ENCODE data around the gene ABI3BP. TPM values are rescaled to one million over a fixed set of nuclear protein-coding genes. Genes with fewer than 3 reads are reported as not detected.
A peak's percentile ranks its signal among the peaks of the same experiment; 100 is the strongest.

Gene ABI3BP
- total and polyA plus RNA-seq, 4 donors, result 21.9 to 87.5 (median 59.9) TPM

DNA sequence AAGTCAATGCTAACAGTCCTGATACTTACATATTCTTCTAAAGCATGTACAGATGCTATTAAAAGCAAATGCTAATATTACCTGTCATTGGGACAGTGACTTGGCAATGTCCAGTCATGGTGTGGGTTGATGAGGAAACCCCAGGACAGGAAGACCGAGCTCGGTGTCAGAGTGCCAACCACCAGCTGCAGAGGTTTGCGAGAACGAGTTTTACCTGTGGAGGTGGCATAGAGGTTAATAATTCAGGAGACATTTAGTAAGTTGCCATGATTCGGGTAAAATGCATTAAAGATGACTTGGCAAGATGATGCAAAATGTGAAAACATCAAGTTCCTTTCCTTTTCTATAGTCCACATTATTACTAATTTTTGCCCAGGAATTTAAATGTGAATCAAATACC lies 94.5 kb downstream of the ABI3BP start:
- WGBS, 2 donors, result 38 to 58% methylated on average over 5 of the region's 5 CpGs

DNA sequence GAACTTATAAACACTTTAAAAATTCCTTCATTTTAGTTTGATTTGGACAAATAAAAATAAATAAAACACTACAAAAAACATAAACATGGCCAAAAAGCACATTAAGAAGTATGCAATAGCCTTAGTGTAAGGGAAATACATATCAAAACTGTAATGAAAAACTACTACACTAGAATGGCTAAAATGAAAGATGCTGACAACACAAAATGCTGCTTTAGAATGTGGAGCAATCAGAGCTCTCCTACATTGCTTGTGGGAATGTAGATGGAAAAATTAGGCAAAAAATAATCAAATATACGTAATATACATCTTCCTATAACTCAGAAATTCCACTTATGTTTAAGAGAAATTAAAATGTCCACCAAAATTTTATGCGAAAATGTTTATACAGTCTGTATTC lies 96.2 kb downstream of the ABI3BP start:
- ATAC-seq (ENCODE audit: insufficient read depth, low FRiP score) (no peak), DNase-seq (no peak)
- H3K9ac ChIP-seq (ENCODE audit: insufficient read depth in 1 of 2, low read length in 2 of 2), result no peak overlapping the region
- peaks cover 0 to 5% (median 1%) of the 10 kb centered on the region in 5 donors for H3K4me1 ChIP-seq (ENCODE audit: control insufficient read depth in 5 of 5, insufficient read depth in 5 of 5, low read length in 5 of 5)
- peaks cover 0 to 3% (median 0%) of the 10 kb centered on the region in 4 donors for H3K36me3 ChIP-seq (ENCODE audit: control insufficient read depth in 4 of 4, insufficient read depth in 4 of 4, low read length in 4 of 4)
- 73 to 75% methylated on average over 2 of the region's 2 CpGs for WGBS, 2 donors
- H3K9me3 ChIP-seq (ENCODE audit: control insufficient read depth in 4 of 4, insufficient read depth in 3 of 4, low read length in 3 of 4), result no peaks in the 10 kb centered on the region
- H3K27me3 ChIP-seq (ENCODE audit: control insufficient read depth in 3 of 3, insufficient read depth in 3 of 3, low read length in 2 of 3), result no peaks in the 10 kb centered on the region
- no peak overlapping the region for H3K4me3 ChIP-seq
- no peak for TF ChIP-seq CTCF (IDR thresholded peaks at IDR 0.05; ENCODE audit: control extremely low read depth, extremely low read depth)
- H3K27ac ChIP-seq (ENCODE audit: low read depth in 1 of 2, low read length in 1 of 2), result no peak overlapping the region

More for the DNA sequence above, 94.5 kb downstream of the ABI3BP start:
- DNase-seq (no peak), ATAC-seq (ENCODE audit: insufficient read depth, low FRiP score) (no peak)
- Histone ChIP-seq H3K4me3 (no peak overlapping the region), H3K36me3 (ENCODE audit: control insufficient read depth in 4 of 4, insufficient read depth in 4 of 4, low read length in 4 of 4) (no peaks in the 10 kb centered on the region), H3K27me3 (ENCODE audit: control insufficient read depth in 3 of 3, insufficient read depth in 3 of 3, low read length in 2 of 3) (no peaks in the 10 kb centered on the region), H3K9ac (ENCODE audit: insufficient read depth in 1 of 2, low read length in 2 of 2) (no peak overlapping the region), H3K4me1 (ENCODE audit: control insufficient read depth in 5 of 5, insufficient read depth in 5 of 5, low read length in 5 of 5) (peaks cover 0 to 5% (median 1%) of the 10 kb centered on the region in 5 donors), H3K27ac (ENCODE audit: low read depth in 1 of 2, low read length in 1 of 2) (no peak overlapping the region), H3K9me3 (ENCODE audit: control insufficient read depth in 4 of 4, insufficient read depth in 3 of 4, low read length in 3 of 4) (no peaks in the 10 kb centered on the region)
- no peak for TF ChIP-seq CTCF (IDR thresholded peaks at IDR 0.05; ENCODE audit: control extremely low read depth, extremely low read depth)

DNA sequence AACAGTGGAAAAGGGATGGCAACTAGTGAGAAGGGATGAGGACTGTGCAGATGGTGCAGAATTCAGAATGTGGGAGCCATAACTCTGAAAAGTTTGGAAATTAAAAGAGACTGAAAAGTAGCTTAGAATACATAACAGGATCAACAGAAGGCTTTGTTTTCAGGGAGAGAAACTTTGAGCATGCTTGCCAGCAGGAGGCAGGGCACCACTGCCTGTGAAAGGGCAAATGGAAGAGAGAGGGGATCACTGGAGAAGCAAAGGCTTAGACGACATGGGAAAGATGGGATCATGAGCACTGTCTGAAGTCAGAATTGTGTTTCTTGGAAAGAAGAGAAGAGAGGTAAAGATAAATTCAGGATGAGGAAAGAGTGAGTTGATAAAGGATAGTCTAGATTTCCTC lies 99.6 kb downstream of the ABI3BP start:
- H3K36me3 ChIP-seq (ENCODE audit: control insufficient read depth in 4 of 4, insufficient read depth in 4 of 4, low read length in 4 of 4), result peaks cover 0 to 3% (median 0%) of the 10 kb centered on the region in 4 donors
- H3K27me3 ChIP-seq (ENCODE audit: control insufficient read depth in 3 of 3, insufficient read depth in 3 of 3, low read length in 2 of 3), result no peaks in the 10 kb centered on the region
- DNase-seq (peak; percentile 33 to 43 (median 40)), ATAC-seq (ENCODE audit: insufficient read depth, low FRiP score) (peak; percentile 22)
- WGBS, 2 donors, result 30 to 32% methylated on average over 1 of the region's 1 CpG
- no peak overlapping the region for H3K4me3 ChIP-seq
- no peak overlapping the region for H3K9ac ChIP-seq (ENCODE audit: insufficient read depth in 1 of 2, low read length in 2 of 2)
- H3K27ac ChIP-seq (ENCODE audit: low read depth in 1 of 2, low read length in 1 of 2), result no peak overlapping the region
- no peaks in the 10 kb centered on the region for H3K9me3 ChIP-seq (ENCODE audit: control insufficient read depth in 4 of 4, insufficient read depth in 3 of 4, low read length in 3 of 4)
- H3K4me1 ChIP-seq (ENCODE audit: control insufficient read depth in 5 of 5, insufficient read depth in 5 of 5, low read length in 5 of 5), result peaks cover 0 to under 1% (median 0%) of the 10 kb centered on the region in 5 donors
- TF ChIP-seq CTCF (IDR thresholded peaks at IDR 0.05; ENCODE audit: control extremely low read depth, extremely low read depth), result no peak

DNA sequence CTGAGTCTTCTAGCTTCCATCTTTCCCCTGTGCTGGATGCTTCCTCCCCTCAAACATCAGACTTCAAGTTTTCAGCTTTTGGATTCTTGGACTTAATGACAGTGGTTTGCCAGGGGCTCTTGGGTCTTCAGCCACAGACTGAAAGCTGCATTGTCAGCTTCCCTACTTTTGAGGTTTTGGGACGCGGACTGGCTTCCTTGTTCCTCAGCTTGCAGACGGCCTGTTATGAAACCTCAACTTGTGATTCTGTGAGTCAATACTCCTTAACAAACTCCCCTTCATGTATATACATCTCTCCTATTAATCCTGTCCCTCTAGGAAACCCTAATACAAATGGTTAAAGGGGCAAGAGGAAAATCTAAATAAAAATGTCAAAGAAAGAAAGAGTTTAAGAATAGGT lies 100.1 kb downstream of the ABI3BP start:
- DNase-seq (no peak), ATAC-seq (ENCODE audit: insufficient read depth, low FRiP score) (peak; percentile 27)
- no peaks in the 10 kb centered on the region for H3K9me3 ChIP-seq (ENCODE audit: control insufficient read depth in 4 of 4, insufficient read depth in 3 of 4, low read length in 3 of 4)
- TF ChIP-seq CTCF (IDR thresholded peaks at IDR 0.05; ENCODE audit: control extremely low read depth, extremely low read depth), result no peak
- H3K9ac ChIP-seq (ENCODE audit: insufficient read depth in 1 of 2, low read length in 2 of 2), result no peak overlapping the region
- WGBS, 2 donors, result 26 to 62% methylated on average over 3 of the region's 3 CpGs
- H3K36me3 ChIP-seq (ENCODE audit: control insufficient read depth in 4 of 4, insufficient read depth in 4 of 4, low read length in 4 of 4), result peaks cover 0 to 3% (median 0%) of the 10 kb centered on the region in 4 donors
- H3K4me1 ChIP-seq (ENCODE audit: control insufficient read depth in 5 of 5, insufficient read depth in 5 of 5, low read length in 5 of 5), result no peaks in the 10 kb centered on the region
- H3K27ac ChIP-seq (ENCODE audit: low read depth in 1 of 2, low read length in 1 of 2), result no peak overlapping the region
- no peaks in the 10 kb centered on the region for H3K27me3 ChIP-seq (ENCODE audit: control insufficient read depth in 3 of 3, insufficient read depth in 3 of 3, low read length in 2 of 3)
- H3K4me3 ChIP-seq, result no peak overlapping the region
